ENCODE results near the gene RBM42.
"Not testable (repeated sequence)": the region's sequence is repeated elsewhere in the genome, so short reads cannot be mapped to it uniquely, and the experiment has no call there.

Gene RBM42

GRCh38 chr19:35628565-35629331, at the start of gene RBM42:
RBM42 (plus strand) TSS chr19:35629036; CDS start chr19:35629154, 118 bp downstream.
- peak; percentile 98 for DNase-seq (ENCODE audit: low spot score)

GRCh38 chr19:35582760-35583159, 46.1 kb upstream of the RBM42 start:
- no peak for DNase-seq (ENCODE audit: low spot score)

DNA sequence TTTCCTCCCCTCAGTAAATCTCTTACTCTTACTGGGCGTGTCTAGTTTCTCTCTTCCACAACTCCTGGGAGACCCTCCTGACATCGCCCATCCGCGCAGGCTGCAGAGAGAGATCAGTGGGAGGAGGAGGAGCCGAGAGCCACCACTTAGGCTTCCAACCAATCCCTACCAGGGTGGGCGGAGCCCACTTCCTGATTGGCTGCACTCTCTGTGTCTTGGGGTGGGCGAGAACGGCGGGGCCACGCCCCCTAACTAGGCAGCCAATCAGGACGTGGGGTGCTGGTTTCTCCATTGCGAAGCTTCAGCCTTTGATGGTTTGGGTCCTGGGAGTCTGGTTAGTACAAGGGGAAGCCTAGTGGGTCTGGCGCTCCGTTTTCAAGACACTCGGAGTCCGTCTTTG, 43.0 kb upstream of the RBM42 start, which contains the start of gene PMIS2:
Gene PMIS2 (plus strand): TSS at position 326 of the 400 bp plus-strand sequence. CDS start 87 bp downstream, outside the sequence.
- DNase-seq (ENCODE audit: low spot score), result no peak

GRCh38 chr19:35587321-35587720, 41.5 kb upstream of the RBM42 start:
- no peak for DNase-seq (ENCODE audit: low spot score)

DNA sequence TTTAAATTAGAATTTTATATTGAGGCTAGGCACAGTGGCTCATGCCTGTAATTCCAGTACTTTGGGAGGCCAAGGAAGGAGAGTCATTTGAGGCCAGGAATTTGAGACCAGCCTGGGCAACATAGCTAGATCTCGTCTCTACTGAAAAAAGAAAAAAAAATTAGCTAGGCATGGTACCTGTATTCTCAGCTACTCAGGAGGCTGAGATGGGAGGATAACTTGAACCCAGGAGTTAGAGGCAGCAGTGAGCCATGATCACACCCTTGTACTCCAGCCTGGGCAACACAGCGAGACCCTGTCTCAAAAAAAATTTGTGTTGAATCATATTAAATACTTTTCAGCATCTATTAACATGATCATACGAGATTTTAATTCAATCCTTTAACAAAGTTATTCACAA, 38.0 kb upstream of the RBM42 start:
- DNase-seq (ENCODE audit: low spot score), result no peak

- DNase-seq (ENCODE audit: low spot score), result peak; percentile 25
Observed at GRCh38 chr19:35592226-35592625, 36.6 kb upstream of the RBM42 start.

DNA sequence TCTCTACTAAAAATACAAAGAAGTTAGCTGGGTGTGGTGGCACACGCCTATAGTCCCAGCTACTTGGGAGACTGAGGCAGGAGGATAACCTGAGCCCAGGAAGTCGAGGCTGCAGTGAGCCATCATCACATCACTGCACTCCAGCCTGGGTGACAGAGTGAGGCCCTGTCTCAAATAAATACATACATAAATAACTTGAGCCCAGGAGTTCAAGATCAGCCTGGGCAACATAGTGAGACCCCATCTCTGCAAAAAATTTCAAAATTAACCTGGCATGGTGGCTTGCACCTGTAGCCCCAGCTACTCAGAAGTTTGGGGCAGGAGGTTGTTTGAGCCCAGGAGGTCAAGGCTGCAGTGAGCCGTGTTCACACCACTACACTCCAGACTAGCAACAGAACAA, 33.8 kb upstream of the RBM42 start:
- DNase-seq (ENCODE audit: low spot score), result not testable (repeated sequence)

DNA sequence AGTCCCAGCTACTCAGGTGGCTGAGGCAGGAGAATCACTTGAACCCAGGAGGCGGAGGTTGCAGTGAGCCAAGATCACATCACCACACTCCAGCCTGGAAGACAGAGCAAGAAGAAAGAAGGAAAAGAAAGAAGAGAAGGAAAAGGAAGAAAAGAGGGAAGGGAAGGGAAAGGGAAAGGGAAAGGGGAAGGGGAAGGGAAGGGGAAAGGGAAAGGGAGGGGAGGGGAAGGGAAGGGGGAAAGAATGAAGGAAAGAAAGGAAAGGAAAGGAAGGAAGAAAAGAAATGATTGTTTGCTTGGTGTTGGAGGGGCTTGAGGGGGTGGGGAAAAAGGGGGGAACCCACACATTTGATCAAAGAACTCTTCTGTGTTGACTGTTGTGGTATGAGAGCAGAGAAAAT, 32.9 kb upstream of the RBM42 start:
- no peak for DNase-seq (ENCODE audit: low spot score)

- DNase-seq (ENCODE audit: low spot score), result no peak
Observed at GRCh38 chr19:35596366-35596999, 32.4 kb upstream of the RBM42 start.

GRCh38 chr19:35601971-35602370, 26.9 kb upstream of the RBM42 start:
- no peak for DNase-seq (ENCODE audit: low spot score)

DNA sequence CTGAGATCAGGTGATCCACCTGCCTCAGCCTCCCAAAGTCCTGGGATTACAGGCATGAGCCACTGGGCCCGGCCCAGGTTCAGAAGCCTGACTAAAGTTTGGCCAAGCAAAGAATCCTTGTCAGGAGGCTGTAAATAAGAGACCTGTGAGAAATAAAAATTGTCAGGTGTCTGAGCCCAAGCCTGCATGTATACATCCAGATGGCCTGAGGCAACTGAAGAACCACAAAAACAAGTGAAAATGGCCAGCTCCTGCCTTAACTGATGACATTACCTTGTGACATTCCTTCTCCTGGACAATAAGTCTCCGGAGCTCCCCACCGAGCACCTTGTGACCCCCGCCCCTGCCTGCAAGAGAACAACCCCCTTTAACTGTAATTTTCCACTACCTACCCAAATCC, 24.4 kb upstream of the RBM42 start:
- DNase-seq (ENCODE audit: low spot score), result not testable (repeated sequence)

- DNase-seq (ENCODE audit: low spot score), result not testable (repeated sequence)
Observed at GRCh38 chr19:35607170-35607569, 21.7 kb upstream of the RBM42 start.

DNA sequence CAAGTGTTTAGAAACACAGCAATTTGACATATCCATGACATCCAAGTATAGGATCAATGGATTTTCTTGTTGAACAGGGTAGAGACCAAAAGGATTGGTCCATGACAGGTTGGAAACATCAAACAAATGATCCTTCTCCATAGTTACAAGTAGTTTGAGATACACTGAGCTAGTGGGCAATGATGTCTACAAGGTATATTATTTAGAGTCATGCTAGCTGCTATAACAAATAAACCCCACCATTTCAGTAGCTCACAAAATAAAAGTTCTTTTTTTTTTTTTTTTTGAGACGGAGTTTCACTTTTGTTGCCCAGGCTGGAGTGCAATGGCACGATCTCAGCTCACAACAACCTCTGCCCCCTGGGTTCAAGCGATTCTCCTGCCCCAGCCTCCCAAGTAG, 21.2 kb upstream of the RBM42 start:
- DNase-seq (ENCODE audit: low spot score), result no peak

DNA sequence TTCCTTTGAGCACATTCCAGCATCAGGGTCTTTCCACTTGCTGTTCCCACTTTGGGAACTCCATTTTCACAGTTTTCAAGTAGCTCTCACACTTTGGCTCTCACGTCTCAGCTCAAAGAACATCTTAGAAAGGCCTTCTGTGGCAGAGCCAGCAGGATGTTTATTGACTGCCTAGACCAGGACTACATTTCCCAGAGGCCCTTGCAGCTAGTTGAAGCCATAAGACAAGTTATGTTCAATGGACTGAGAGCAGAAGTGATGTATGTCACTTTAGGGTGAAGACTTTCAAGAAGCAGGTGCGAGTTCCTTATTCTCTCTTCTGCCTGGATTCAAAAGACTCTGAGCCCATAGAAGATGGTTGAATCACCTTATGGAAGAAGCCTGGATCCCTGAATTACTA, 20.6 kb upstream of the RBM42 start:
- no peak for DNase-seq (ENCODE audit: low spot score)

GRCh38 chr19:35609851-35610353, 18.9 kb upstream of the RBM42 start:
- peak; percentile 24 for DNase-seq (ENCODE audit: low spot score)

GRCh38 chr19:35612224-35612558, 16.6 kb upstream of the RBM42 start:
- DNase-seq (ENCODE audit: low spot score), result no peak

GRCh38 chr19:35612559-35613321, 16.1 kb upstream of the RBM42 start, which contains the start of gene HAUS5:
HAUS5 (plus strand) TSS chr19:35612735; CDS start chr19:35612795, 60 bp downstream.
- peak; percentile 95 for DNase-seq (ENCODE audit: low spot score)

DNA sequence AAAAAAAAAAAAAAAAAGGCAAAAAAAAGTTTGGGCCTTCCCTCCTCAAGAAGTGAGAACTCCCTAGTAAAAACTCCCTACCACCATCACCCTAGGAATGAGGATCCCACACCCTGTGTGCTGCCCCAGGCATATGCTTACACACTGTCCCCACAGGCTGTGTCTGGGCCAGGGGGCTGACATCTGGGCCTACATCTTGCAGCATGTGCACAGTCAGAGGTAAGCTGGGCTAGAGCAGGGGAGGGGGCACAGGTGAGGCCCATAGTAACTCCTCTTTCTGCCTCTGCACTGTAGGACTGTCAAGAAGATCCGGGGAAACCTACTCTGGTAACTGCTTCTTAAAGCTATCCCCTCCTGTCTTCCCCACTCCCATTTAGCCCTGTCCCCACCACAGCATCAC, 15.3 kb upstream of the RBM42 start:
- DNase-seq (ENCODE audit: low spot score), result no peak

- no peak for DNase-seq (ENCODE audit: low spot score)
Observed at GRCh38 chr19:35615036-35615435, 13.8 kb upstream of the RBM42 start.

DNA sequence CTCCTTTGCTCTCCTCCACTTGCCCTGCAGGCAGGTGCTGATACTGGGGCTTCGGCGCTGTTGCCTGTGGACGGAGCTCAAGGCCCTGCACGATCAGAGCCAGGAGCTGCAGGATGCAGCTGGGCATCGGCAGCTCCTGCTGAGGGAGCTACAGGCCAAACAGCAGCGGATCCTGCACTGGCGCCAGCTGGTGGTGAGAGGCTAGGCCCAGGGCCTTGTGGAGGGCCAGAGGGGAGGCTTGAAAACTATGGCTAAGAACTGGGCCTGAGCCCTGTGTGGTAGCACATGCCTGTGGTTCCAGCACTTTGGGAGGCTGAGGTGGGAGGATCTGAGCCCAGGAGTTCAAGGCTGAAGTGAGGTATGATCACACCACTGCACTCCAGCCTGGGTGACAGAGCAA, 10.0 kb upstream of the RBM42 start:
- DNase-seq (ENCODE audit: low spot score), result no peak

GRCh38 chr19:35619290-35619923, 9.4 kb upstream of the RBM42 start:
- DNase-seq (ENCODE audit: low spot score), result no peak

GRCh38 chr19:35620001-35620400, 8.8 kb upstream of the RBM42 start:
- no peak for DNase-seq (ENCODE audit: low spot score)
